ENCODE measurements around the gene GRIK3.

The GRIK3 gene

DNA sequence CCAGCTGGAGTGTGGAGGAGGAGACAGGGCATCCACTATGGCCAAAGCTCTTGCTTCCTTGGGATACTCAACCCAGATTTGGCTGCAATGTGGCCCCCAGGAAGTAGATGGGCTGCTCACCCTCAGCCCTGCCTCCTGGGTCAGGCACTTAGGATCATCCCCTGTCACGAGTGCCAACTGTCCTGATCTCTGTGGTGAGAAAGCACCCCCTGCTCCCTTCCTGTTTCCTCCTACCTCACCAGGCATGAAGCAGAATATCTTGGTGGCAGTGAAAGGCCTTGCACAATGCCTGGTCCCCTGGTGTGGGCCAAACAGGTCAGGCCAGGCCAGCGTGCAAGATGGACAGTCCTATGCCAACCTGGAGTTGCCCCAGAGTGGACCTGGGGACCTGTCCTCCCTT is 211.7 kb downstream of the GRIK3 start:
- H3K9me3 ChIP-seq (ENCODE audit: control insufficient read depth, insufficient read depth, low read length) = no peaks in the 10 kb centered on the region
- no peaks in the 10 kb centered on the region for H3K79me2 ChIP-seq (ENCODE audit: control insufficient read depth, low read length)
- no peak overlapping the region for H3K27ac ChIP-seq (ENCODE audit: low read depth, low read length)
- H3K36me3 ChIP-seq (ENCODE audit: control insufficient read depth, low read length) = no peaks in the 10 kb centered on the region
- H3K27me3 ChIP-seq (ENCODE audit: control insufficient read depth, low read length) = peaks cover 19% of the 10 kb centered on the region
- no peaks in the 10 kb centered on the region for H3F3A ChIP-seq (ENCODE audit: control insufficient read depth, insufficient read depth)
- no peaks in the 10 kb centered on the region for H4K20me1 ChIP-seq (ENCODE audit: control insufficient read depth, insufficient read depth, low read depth, low read length)
- TF ChIP-seq CTCF (IDR thresholded peaks at IDR 0.05; ENCODE audit: low read depth, low read length, poor library complexity, severe bottlenecking) (no peak), EZH2phosphoT487 (IDR thresholded peaks at IDR 0.05; ENCODE audit: borderline replicate concordance, low read length) (no peak)
- no peak overlapping the region for H3K4me3 ChIP-seq (ENCODE audit: low read length)
- H3K4me1 ChIP-seq (ENCODE audit: control insufficient read depth, low read length) = no peaks in the 10 kb centered on the region
- no peak overlapping the region for H3K4me2 ChIP-seq (ENCODE audit: low read length)
- no peaks in the 10 kb centered on the region for H3K9me2 ChIP-seq (replicated peaks; ENCODE audit: control insufficient read depth, low read length)

- no peaks in the 10 kb centered on the region for H3K79me2 ChIP-seq (ENCODE audit: control insufficient read depth, low read length)
Measured at GRCh38 chr1:36821386-36821785, 212.9 kb downstream of the GRIK3 start.

GRCh38 chr1:36818771-36819170 is 215.5 kb downstream of the GRIK3 start:
- Histone ChIP-seq H3K27ac (ENCODE audit: low read depth, low read length) (no peak overlapping the region), H3F3A (ENCODE audit: control insufficient read depth, insufficient read depth) (no peaks in the 10 kb centered on the region), H3K9me2 (replicated peaks; ENCODE audit: control insufficient read depth, low read length) (no peaks in the 10 kb centered on the region), H3K4me1 (ENCODE audit: control insufficient read depth, low read length) (no peaks in the 10 kb centered on the region), H3K27me3 (ENCODE audit: control insufficient read depth, low read length) (peaks cover 22% of the 10 kb centered on the region), H4K20me1 (ENCODE audit: control insufficient read depth, insufficient read depth, low read depth, low read length) (no peaks in the 10 kb centered on the region), H3K4me2 (ENCODE audit: low read length) (no peak overlapping the region), H3K79me2 (ENCODE audit: control insufficient read depth, low read length) (no peaks in the 10 kb centered on the region), H3K4me3 (ENCODE audit: low read length) (no peak overlapping the region), H3K36me3 (ENCODE audit: control insufficient read depth, low read length) (no peaks in the 10 kb centered on the region), H3K9me3 (ENCODE audit: control insufficient read depth, insufficient read depth, low read length) (no peaks in the 10 kb centered on the region)
- no peak for TF ChIP-seq EZH2phosphoT487 (IDR thresholded peaks at IDR 0.05; ENCODE audit: borderline replicate concordance, low read length)
- no peak for TF ChIP-seq CTCF (IDR thresholded peaks at IDR 0.05; ENCODE audit: low read depth, low read length, poor library complexity, severe bottlenecking)

More at GRCh38 chr1:36821386-36821785, 212.9 kb downstream of the GRIK3 start:
- Histone ChIP-seq H3K27me3 (ENCODE audit: control insufficient read depth, low read length) (peaks cover 22% of the 10 kb centered on the region), H4K20me1 (ENCODE audit: control insufficient read depth, insufficient read depth, low read depth, low read length) (no peaks in the 10 kb centered on the region), H3K27ac (ENCODE audit: low read depth, low read length) (no peak overlapping the region), H3K9me2 (replicated peaks; ENCODE audit: control insufficient read depth, low read length) (no peaks in the 10 kb centered on the region), H3K9me3 (ENCODE audit: control insufficient read depth, insufficient read depth, low read length) (no peaks in the 10 kb centered on the region), H3K36me3 (ENCODE audit: control insufficient read depth, low read length) (no peaks in the 10 kb centered on the region), H3K4me1 (ENCODE audit: control insufficient read depth, low read length) (no peaks in the 10 kb centered on the region), H3F3A (ENCODE audit: control insufficient read depth, insufficient read depth) (no peaks in the 10 kb centered on the region), H3K4me2 (ENCODE audit: low read length) (no peak overlapping the region), H3K4me3 (ENCODE audit: low read length) (no peak overlapping the region)
- TF ChIP-seq CTCF (IDR thresholded peaks at IDR 0.05; ENCODE audit: low read depth, low read length, poor library complexity, severe bottlenecking) = no peak
- TF ChIP-seq EZH2phosphoT487 (IDR thresholded peaks at IDR 0.05; ENCODE audit: borderline replicate concordance, low read length) = no peak

GRCh38 chr1:36816348-36816747 is 218.0 kb downstream of the GRIK3 start:
- H3K79me2 ChIP-seq (ENCODE audit: control insufficient read depth, low read length) = no peaks in the 10 kb centered on the region
- no peaks in the 10 kb centered on the region for H3K36me3 ChIP-seq (ENCODE audit: control insufficient read depth, low read length)
- H3K9me2 ChIP-seq (replicated peaks; ENCODE audit: control insufficient read depth, low read length) = no peaks in the 10 kb centered on the region
- H3K4me1 ChIP-seq (ENCODE audit: control insufficient read depth, low read length) = no peaks in the 10 kb centered on the region
- no peaks in the 10 kb centered on the region for H3F3A ChIP-seq (ENCODE audit: control insufficient read depth, insufficient read depth)
- H4K20me1 ChIP-seq (ENCODE audit: control insufficient read depth, insufficient read depth, low read depth, low read length) = no peaks in the 10 kb centered on the region
- H3K4me3 ChIP-seq (ENCODE audit: low read length) = no peak overlapping the region
- H3K4me2 ChIP-seq (ENCODE audit: low read length) = no peak overlapping the region
- TF ChIP-seq CTCF (IDR thresholded peaks at IDR 0.05; ENCODE audit: low read depth, low read length, poor library complexity, severe bottlenecking) (no peak), EZH2phosphoT487 (IDR thresholded peaks at IDR 0.05; ENCODE audit: borderline replicate concordance, low read length) (no peak)
- peaks cover 19% of the 10 kb centered on the region for H3K27me3 ChIP-seq (ENCODE audit: control insufficient read depth, low read length)
- H3K27ac ChIP-seq (ENCODE audit: low read depth, low read length) = no peak overlapping the region
- H3K9me3 ChIP-seq (ENCODE audit: control insufficient read depth, insufficient read depth, low read length) = no peaks in the 10 kb centered on the region

All from DOHH2 (cell line).